T-helper 17 cell (primary cell): ENCODE measurements around the gene ARHGAP42. TPM values are rescaled to one million over a fixed set of nuclear protein-coding genes. Genes with fewer than 3 reads are reported as not detected.
"Not testable (repeated sequence)": the region's sequence is repeated elsewhere in the genome, so short reads cannot be mapped to it uniquely, and the experiment has no call there.

Experiments used
- ATAC-seq: fragments of 150-1000 bp; cut with Tn5 transposase; 2 replicates; pipeline ENCODE4 v1.10.0; 2021; ENCODE audit warnings: mild to moderate bottlenecking, moderate library complexity
- DNase-seq, 3 donors: peaks; one replicate each; pipeline versions ENCODE4 v3.0.0 to v3.0.0-alpha.2; 2020 to 2021
- H3K9me3 ChIP-seq: one replicate; pipeline ENCODE4 v1.7.0; 2013; ENCODE audit warnings: low read length, mild to moderate bottlenecking; ENCODE audit not compliant: control insufficient read depth, poor library complexity, severe bottlenecking
- H3K27ac Mint-ChIP-seq: one replicate; pipeline ENCODE4 v1.8.0; 2022; ENCODE audit warnings: mild to moderate bottlenecking, moderate library complexity, mixed read lengths
- H3K27me3 Mint-ChIP-seq: one replicate; pipeline ENCODE4 v1.8.0; 2022; ENCODE audit warnings: mixed read lengths
- H3K36me3 Mint-ChIP-seq: one replicate; pipeline ENCODE4 v1.8.0; 2022; ENCODE audit warnings: low read depth, mixed read lengths
- H3K4me1 Mint-ChIP-seq: one replicate; pipeline ENCODE4 v1.8.0; 2022; ENCODE audit warnings: mild to moderate bottlenecking, mixed read lengths
- H3K4me3 Mint-ChIP-seq: one replicate; pipeline ENCODE4 v1.8.0; 2022; ENCODE audit warnings: mild to moderate bottlenecking, moderate library complexity, mixed read lengths
- total RNA-seq, 4 donors: library from RNA in 2 of 4; stranded (reverse) in 2 of 4; gene quantifications; one replicate each; pipeline ENCODE4 v1.2.3 and lab custom pipeline; 2022 to 2026

The ARHGAP42 gene, protein sequence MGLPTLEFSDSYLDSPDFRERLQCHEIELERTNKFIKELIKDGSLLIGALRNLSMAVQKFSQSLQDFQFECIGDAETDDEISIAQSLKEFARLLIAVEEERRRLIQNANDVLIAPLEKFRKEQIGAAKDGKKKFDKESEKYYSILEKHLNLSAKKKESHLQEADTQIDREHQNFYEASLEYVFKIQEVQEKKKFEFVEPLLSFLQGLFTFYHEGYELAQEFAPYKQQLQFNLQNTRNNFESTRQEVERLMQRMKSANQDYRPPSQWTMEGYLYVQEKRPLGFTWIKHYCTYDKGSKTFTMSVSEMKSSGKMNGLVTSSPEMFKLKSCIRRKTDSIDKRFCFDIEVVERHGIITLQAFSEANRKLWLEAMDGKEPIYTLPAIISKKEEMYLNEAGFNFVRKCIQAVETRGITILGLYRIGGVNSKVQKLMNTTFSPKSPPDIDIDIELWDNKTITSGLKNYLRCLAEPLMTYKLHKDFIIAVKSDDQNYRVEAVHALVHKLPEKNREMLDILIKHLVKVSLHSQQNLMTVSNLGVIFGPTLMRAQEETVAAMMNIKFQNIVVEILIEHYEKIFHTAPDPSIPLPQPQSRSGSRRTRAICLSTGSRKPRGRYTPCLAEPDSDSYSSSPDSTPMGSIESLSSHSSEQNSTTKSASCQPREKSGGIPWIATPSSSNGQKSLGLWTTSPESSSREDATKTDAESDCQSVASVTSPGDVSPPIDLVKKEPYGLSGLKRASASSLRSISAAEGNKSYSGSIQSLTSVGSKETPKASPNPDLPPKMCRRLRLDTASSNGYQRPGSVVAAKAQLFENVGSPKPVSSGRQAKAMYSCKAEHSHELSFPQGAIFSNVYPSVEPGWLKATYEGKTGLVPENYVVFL
- total RNA-seq = under 1 TPM; 0.12 to 0.31 TPM
- total RNA-seq (lab: John Stamatoyannopoulos, UW) = 0 to 0.58 reads per million in 2 donors

DNA sequence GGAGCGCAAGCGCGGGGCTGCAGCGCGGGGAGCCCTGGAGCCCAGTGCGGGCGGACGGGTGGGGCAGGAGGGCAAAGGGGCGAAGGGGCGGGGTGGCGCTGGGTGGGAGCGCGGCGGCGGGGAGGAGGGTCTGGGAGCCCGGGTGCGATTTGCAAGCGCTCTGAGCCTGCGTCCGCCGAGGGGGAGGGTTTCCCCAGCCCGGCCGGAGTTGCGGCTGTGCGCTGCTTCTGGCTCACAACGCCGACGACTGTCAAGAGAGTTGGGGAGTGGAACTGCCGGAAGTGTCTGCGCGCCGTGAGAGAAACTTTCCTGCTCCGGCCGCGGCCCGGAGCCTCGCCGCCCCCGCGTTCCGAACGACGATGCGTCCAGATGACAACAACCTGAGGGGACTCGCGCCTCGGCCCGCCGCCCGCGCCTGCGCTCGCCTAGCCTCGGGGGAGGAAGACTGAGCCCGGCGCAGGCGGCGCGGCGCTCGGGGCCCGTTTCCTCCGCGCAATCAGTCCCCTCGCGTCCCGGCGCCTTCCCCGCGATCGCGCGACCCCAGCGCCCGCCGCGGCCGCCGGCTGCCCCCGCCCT, at the start of gene ARHGAP42:
ARHGAP42 (plus strand) TSS at position 235 of the 576 bp plus-strand sequence. CDS start 391 bp downstream, outside the sequence.
- H3K4me3 Mint-ChIP-seq = peak within 1 kb of the TSS; percentile 78
- ATAC-seq = peak; percentile 44
- H3K27me3 Mint-ChIP-seq = peaks cover 14% of the 10 kb centered on the region
- H3K4me1 Mint-ChIP-seq = peaks cover 5% of the 10 kb centered on the region
- H3K9me3 ChIP-seq = no peaks in the 10 kb centered on the region
- H3K36me3 Mint-ChIP-seq = no peaks in the 10 kb centered on the region
- no peak within 1 kb of the TSS for H3K27ac Mint-ChIP-seq
- DNase-seq = no peak

DNA sequence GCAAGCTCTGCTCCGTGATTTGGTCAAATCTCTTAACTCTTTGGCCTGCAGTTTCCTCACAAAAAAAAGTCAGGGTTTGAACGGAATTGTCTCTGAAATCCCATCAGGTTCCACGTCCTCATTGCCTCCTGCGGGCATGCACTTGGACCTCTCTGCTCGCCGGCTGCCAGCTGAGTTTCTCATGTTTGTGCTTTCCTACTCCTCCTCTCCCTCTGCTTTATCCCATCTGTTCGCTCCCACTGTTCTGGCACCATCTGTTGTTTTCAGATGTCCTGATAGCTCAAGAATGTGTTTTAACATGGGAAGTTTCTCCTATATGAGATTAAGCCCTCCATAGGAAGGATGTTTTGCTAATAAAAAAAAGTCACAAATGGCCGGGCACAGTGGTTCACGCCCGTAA, 49.4 kb upstream of the ARHGAP42 start:
- Mint-ChIP-seq H3K4me3 (no peak overlapping the region), H3K27me3 (no peaks in the 10 kb centered on the region), H3K4me1 (no peaks in the 10 kb centered on the region), H3K36me3 (no peaks in the 10 kb centered on the region), H3K27ac (no peak overlapping the region)
- no peaks in the 10 kb centered on the region for H3K9me3 ChIP-seq
- no peak for DNase-seq
- no peak for ATAC-seq

DNA sequence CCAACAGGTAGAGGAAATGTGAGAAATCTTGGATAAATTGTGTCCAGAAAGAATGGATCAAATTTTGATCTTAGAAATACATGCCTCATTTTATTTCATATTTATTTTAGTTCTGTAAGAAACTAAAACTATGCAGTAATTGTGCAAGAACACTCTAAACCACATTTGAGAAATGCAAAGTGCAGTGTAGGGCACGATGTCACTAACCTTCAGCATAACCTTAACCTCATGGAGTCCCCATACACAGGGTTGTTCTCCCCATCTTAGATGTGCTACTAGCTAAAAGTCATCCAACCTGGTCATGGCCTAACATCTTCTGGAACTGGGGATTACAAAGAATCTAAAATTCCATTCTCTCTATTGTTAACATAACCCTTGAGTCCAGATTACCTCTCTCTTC, 48.4 kb upstream of the ARHGAP42 start:
- Mint-ChIP-seq H3K27ac (no peak overlapping the region), H3K27me3 (no peaks in the 10 kb centered on the region), H3K36me3 (no peaks in the 10 kb centered on the region), H3K4me1 (no peaks in the 10 kb centered on the region), H3K4me3 (no peak overlapping the region)
- no peaks in the 10 kb centered on the region for H3K9me3 ChIP-seq
- DNase-seq = no peak
- ATAC-seq = no peak

DNA sequence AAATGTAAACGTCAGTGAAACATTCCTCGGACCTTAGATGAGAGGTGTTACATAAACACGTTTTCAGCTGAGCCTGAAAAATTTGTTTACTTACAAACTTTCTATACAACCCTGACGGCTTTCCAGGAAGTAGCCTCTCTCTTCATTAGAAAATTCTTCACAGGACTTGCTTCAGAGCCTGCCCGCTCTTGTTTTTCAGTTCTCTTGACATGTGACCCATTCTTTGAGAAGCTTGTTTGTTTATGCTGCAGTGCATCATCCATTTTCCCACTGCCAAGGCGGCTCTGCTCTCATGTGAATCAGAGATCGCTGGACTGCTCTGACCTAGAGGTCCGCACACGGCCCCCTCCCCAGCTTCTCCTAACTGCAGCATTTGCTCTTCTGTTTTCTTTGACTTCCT, 47.9 kb upstream of the ARHGAP42 start:
- ATAC-seq (no peak), DNase-seq (no peak)
- Mint-ChIP-seq H3K36me3 (no peaks in the 10 kb centered on the region), H3K27ac (no peak overlapping the region), H3K4me1 (no peaks in the 10 kb centered on the region), H3K4me3 (no peak overlapping the region), H3K27me3 (no peaks in the 10 kb centered on the region)
- no peaks in the 10 kb centered on the region for H3K9me3 ChIP-seq

DNA sequence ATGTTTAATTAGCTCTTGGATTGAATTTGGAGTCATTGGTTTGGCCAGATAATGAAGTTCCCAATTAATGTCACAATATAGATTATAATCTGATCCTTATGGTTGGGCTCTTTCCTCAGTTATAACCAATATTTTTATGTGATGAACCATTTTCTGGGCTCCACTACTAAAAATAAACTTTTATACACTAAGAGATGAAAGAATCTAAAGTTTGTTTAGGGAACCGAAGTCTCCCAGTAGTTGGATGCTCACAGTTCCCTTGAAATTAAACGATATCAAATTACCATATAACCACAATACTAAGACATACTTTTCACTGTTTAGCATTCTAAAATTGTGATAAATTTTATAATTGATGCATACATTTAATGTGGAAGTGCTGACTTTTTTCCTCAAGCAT, 47.0 kb upstream of the ARHGAP42 start:
- no peaks in the 10 kb centered on the region for H3K4me1 Mint-ChIP-seq
- no peak overlapping the region for H3K27ac Mint-ChIP-seq
- H3K4me3 Mint-ChIP-seq = no peak overlapping the region
- no peaks in the 10 kb centered on the region for H3K9me3 ChIP-seq
- ATAC-seq = no peak
- H3K27me3 Mint-ChIP-seq = no peaks in the 10 kb centered on the region
- H3K36me3 Mint-ChIP-seq = no peaks in the 10 kb centered on the region
- DNase-seq = no peak

DNA sequence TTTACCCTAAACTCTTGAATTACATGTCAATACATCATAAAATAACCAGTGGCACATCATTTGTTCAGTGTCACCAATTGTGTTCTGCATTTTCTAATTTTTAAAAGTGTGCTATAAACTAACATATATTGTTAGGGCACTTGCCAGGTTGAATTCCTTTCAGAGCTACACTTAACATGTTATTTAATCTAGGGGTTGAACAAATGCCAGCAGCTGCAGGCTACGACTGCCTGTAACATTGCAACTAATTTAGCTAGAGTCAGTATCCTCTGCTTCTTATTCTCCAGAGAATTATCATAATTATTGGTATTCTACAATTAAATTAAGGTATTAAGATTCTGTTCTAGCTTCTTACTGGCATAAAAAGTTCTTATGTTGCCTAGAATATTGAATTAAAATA, 46.4 kb upstream of the ARHGAP42 start:
- H3K4me3 Mint-ChIP-seq = no peak overlapping the region
- no peaks in the 10 kb centered on the region for H3K4me1 Mint-ChIP-seq
- no peak for DNase-seq
- no peak overlapping the region for H3K27ac Mint-ChIP-seq
- no peaks in the 10 kb centered on the region for H3K27me3 Mint-ChIP-seq
- ATAC-seq = no peak
- no peaks in the 10 kb centered on the region for H3K36me3 Mint-ChIP-seq
- H3K9me3 ChIP-seq = no peaks in the 10 kb centered on the region

DNA sequence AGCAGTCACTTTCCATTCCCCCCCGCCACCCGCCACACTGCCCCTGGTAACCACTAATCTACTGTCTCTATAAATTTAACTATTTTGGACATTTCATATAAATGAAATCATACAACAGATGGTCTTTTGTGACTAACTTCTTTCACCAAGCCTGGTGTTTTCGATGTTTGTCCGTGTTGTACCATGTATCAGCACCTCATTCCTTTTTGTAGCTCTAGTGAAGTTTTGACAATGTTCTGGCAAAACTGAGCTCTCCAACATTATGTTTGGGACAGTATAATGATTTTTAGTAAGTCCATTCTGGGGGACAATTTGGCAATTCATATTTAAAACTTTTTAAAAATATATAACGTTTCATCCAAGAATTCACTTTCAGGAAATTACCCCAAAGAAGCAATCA, 45.6 kb upstream of the ARHGAP42 start:
- Mint-ChIP-seq H3K36me3 (no peaks in the 10 kb centered on the region), H3K4me1 (no peaks in the 10 kb centered on the region), H3K4me3 (no peak overlapping the region), H3K27me3 (no peaks in the 10 kb centered on the region), H3K27ac (no peak overlapping the region)
- H3K9me3 ChIP-seq = no peaks in the 10 kb centered on the region
- DNase-seq (no peak), ATAC-seq (no peak)

DNA sequence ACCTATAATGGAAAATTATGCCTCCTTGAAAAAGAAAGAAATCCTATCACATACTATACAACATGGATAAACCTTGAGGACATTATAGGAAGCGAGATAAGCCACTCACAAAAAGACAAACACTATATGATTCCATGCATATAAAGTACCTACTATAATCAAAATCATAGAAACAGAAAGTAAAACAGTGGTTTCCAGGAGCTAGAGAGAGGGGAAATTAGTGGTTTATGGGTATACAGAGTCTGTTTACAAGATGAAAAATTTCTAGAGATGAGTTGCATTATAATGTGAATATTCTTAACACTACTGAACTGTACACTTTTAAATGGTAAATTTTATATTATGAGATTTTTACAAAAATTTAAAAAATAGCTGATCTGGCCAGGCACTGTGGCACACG, 40.5 kb upstream of the ARHGAP42 start:
- no peak overlapping the region for H3K27ac Mint-ChIP-seq
- DNase-seq = no peak
- H3K4me3 Mint-ChIP-seq = no peak overlapping the region

DNA sequence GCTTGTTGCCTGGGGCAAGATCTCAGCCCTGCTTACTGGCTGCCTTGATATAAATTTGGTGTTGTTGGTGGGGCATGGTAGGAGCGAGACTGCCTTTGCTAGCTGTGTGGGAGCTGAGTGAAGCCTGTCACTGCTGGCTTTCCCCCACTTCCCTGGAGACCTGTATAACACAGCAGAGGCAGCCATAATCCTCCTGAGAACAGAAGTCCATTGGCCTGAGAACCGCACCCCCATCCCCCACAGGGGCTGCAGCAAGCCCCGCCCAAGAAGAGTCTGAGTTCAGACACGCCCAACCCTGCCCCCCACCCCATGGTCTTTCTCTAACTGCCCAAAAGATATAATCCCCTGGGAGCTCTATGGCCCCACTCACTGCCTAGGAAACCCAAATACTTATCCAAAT, 39.2 kb upstream of the ARHGAP42 start:
- no peaks in the 10 kb centered on the region for H3K9me3 ChIP-seq
- Mint-ChIP-seq H3K4me3 (no peak overlapping the region), H3K27me3 (no peaks in the 10 kb centered on the region), H3K27ac (no peak overlapping the region), H3K4me1 (no peaks in the 10 kb centered on the region), H3K36me3 (no peaks in the 10 kb centered on the region)
- DNase-seq (no peak), ATAC-seq (no peak)

More for the DNA sequence above, 40.5 kb upstream of the ARHGAP42 start:
- H3K9me3 ChIP-seq = no peaks in the 10 kb centered on the region
- H3K27me3 Mint-ChIP-seq = no peaks in the 10 kb centered on the region
- H3K4me1 Mint-ChIP-seq = no peaks in the 10 kb centered on the region
- H3K36me3 Mint-ChIP-seq = no peaks in the 10 kb centered on the region
- no peak for ATAC-seq

DNA sequence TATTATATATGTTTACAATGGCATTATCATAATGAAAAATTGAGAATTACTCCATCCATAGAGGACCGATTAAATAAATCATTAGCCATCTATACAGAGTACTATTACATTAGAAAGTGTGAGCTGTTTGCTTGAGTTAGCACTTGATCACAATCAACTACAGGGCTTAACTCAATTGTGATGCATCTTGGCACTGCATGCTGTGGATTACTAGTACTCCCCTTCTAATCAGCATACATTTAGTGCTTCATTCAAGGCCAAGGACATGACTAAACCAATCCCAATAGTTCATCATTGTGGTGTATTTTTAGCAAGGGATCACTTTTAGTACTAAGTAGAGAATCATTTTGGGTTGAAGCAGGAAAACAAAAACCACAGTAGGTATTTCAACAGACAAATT, 23.5 kb upstream of the ARHGAP42 start:
- H3K4me3 Mint-ChIP-seq = no peak overlapping the region
- DNase-seq (no peak), ATAC-seq (no peak)
- H3K27ac Mint-ChIP-seq = no peak overlapping the region
- no peaks in the 10 kb centered on the region for H3K4me1 Mint-ChIP-seq
- no peaks in the 10 kb centered on the region for H3K27me3 Mint-ChIP-seq
- H3K9me3 ChIP-seq = no peaks in the 10 kb centered on the region
- H3K36me3 Mint-ChIP-seq = no peaks in the 10 kb centered on the region

DNA sequence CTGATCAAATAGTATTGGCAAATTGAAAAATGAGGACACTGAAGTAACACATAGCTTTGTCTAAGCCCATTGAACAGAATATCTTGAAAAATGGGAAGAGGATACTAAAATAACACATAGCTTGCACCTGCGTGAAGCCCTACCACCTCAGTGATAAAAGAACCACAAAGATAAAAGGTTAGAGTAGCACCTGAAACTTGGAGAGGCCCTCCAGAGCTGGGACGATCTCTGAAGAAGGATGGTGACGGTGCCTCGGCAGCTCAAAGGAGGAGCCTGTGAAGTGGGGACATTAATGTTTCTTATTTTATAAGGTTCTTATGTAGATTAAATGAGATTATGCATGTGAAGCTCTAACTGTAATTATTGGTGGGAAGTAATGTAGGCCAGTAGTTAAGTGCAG, 23.1 kb upstream of the ARHGAP42 start:
- ATAC-seq (no peak), DNase-seq (no peak)
- H3K27ac Mint-ChIP-seq = no peak overlapping the region
- H3K36me3 Mint-ChIP-seq = no peaks in the 10 kb centered on the region
- no peaks in the 10 kb centered on the region for H3K9me3 ChIP-seq
- no peaks in the 10 kb centered on the region for H3K27me3 Mint-ChIP-seq
- H3K4me3 Mint-ChIP-seq = no peak overlapping the region
- H3K4me1 Mint-ChIP-seq = no peaks in the 10 kb centered on the region

DNA sequence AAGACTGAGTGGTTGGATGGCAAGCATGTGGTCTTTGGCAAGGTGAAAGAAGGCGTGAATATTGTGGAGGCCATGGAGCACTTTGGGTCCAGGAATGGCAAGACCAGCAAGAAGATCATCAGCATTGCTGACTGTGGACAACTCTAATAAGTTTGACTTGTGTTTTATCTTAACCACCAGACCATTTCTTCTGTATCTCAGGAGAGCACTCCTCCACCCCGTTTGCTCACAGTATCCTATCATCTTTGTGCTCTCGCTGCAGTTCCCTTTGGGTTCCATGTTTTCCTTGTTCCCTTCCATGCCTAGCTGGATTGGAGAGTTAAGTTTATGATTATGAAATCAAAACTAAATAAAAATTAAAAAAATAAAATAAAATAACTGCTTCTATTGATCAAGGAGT, 20.3 kb upstream of the ARHGAP42 start:
- not testable (repeated sequence) for H3K9me3 ChIP-seq

DNA sequence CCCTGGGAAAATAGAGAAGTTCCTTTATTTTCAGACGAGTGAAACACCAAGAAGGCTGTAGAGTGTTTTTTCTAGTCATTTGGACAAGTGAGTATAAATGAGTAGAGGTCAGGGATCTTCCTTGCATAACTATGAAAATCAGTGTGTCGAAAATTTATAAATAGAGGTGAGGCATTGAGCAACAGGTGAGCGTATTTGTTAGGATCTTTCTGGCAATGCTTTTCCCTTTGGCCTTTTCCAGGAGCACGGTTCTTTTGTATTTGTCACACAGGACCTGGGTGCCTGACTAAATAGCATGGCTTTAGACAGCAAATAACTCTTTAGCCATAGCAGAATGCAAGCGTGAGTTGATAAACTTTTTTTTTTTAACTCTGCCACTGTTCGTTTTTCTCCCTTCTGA, 19.6 kb upstream of the ARHGAP42 start:
- H3K4me1 Mint-ChIP-seq = no peaks in the 10 kb centered on the region
- no peak overlapping the region for H3K27ac Mint-ChIP-seq
- H3K36me3 Mint-ChIP-seq = no peaks in the 10 kb centered on the region
- ATAC-seq (no peak), DNase-seq (no peak)
- no peak overlapping the region for H3K4me3 Mint-ChIP-seq
- H3K9me3 ChIP-seq = no peaks in the 10 kb centered on the region
- no peaks in the 10 kb centered on the region for H3K27me3 Mint-ChIP-seq

More for the DNA sequence above, 20.3 kb upstream of the ARHGAP42 start:
- not testable (repeated sequence) for H3K27ac Mint-ChIP-seq, H3K4me1 Mint-ChIP-seq, H3K36me3 Mint-ChIP-seq, H3K4me3 Mint-ChIP-seq, ATAC-seq, DNase-seq, H3K27me3 Mint-ChIP-seq
